Inferior parietal cortex (tissue), 1 donor: Measurements from ENCODE around the gene CLDN9.

Source experiments
- DNase-seq: peaks from one replicate; pipeline ENCODE4 v3.0.0-alpha.2; 2016; ENCODE audit errors: extremely low spot score

CLDN9 gene

GRCh38 chr16:3019594-3020246, 7.0 kb downstream of the CLDN9 start:
- DNase-seq: no peak

GRCh38 chr16:3020247-3020603, 7.5 kb downstream of the CLDN9 start, which contains the start of gene TNFRSF12A:
TSS of gene TNFRSF12A (plus strand) at chr16:3020368. CDS start at chr16:3020398, 30 bp downstream.
- DNase-seq: no peak

DNA sequence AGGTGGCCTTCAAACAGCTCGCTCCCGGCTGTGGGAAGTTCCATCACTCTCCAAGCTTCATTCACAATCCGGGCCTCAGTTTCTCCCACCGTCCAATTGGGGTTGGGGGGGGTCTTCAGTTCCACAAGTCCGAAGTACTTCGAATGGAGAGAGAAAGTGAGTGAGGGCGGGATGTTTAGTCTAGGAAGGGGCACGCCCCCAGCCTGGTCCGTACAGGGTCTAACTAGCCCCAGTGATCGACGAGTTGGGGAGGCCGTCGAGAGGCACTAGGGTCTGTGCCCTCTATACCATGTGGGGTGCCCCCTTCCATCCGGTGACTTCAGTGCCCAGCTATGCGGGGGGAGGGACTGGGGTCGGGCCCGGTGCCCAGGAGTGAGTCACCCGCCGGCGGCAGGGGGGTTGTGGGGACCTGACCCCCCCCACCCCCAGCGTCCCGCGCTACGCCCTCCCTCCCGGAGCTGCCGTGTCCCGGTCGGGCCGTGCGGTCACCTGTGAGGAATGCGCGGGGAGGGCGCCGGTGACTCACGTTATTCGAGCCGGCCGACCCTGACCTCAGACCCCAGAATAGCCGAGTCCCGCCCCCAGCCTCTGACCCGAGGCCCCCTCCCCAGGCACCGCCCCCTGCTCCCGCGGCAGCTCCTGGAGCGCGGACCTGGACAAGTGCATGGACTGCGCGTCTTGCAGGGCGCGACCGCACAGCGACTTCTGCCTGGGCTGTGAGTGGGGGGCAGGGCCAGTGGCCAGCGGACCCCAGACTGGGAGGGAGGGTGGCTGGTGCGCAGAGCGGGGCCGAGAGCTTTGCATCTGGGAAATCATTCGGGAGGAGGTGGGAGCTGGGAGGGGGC, 8.1 kb downstream of the CLDN9 start:
- DNase-seq: no peak

DNA sequence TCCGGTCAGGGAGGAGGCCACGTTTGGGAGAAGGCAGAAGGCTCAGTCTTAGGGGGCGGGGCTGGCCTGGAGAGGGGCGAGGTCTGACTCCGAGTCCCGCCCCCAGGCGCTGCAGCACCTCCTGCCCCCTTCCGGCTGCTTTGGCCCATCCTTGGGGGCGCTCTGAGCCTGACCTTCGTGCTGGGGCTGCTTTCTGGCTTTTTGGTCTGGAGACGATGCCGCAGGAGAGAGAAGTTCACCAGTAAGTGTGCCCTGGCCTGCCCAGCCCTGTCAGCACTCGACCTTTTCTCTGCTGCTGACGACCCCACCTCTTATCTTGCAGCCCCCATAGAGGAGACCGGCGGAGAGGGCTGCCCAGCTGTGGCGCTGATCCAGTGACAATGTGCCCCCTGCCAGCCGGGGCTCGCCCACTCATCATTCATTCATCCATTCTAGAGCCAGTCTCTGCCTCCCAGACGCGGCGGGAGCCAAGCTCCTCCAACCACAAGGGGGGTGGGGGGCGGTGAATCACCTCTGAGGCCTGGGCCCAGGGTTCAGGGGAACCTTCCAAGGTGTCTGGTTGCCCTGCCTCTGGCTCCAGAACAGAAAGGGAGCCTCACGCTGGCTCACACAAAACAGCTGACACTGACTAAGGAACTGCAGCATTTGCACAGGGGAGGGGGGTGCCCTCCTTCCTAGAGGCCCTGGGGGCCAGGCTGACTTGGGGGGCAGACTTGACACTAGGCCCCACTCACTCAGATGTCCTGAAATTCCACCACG, 8.9 kb downstream of the CLDN9 start:
- no peak for DNase-seq

- DNase-seq: no peak
Measured at GRCh38 chr16:3022208-3022683, 9.5 kb downstream of the CLDN9 start.

- no peak for DNase-seq
Measured at GRCh38 chr16:3022684-3023414, 10.1 kb downstream of the CLDN9 start.

DNA sequence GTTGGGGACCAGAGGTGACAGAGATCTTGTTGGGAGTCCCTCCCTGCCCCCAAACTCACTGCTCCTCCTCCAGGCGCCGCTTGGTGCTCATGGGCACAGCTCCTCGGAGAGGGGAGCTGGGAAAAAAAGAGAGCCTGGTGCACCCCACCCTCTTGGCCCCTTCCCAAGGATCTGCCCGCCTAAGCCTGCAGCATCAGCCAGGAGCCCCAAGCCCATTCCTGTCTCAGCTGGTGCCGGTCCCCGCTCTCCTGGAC, 10.6 kb downstream of the CLDN9 start:
- DNase-seq: no peak

GRCh38 chr16:3023669-3024478, 11.2 kb downstream of the CLDN9 start, which contains the start of the genes HCFC1R1 and THOC6:
TSS of gene HCFC1R1 (minus strand) at chr16:3023942. CDS start at chr16:3023941, 1 bp downstream.
TSS of gene THOC6 (plus strand) at chr16:3024035. CDS start at chr16:3024327, 292 bp downstream.
- peak; percentile 98 for DNase-seq

GRCh38 chr16:3025032-3026002, 12.6 kb downstream of the CLDN9 start:
- no peak for DNase-seq

- no peak for DNase-seq
Measured at GRCh38 chr16:3026003-3026378, 13.3 kb downstream of the CLDN9 start.

GRCh38 chr16:3026609-3027488, 14.1 kb downstream of the CLDN9 start:
- DNase-seq: no peak

GRCh38 chr16:3027489-3027795, 14.7 kb downstream of the CLDN9 start:
- no peak for DNase-seq

DNA sequence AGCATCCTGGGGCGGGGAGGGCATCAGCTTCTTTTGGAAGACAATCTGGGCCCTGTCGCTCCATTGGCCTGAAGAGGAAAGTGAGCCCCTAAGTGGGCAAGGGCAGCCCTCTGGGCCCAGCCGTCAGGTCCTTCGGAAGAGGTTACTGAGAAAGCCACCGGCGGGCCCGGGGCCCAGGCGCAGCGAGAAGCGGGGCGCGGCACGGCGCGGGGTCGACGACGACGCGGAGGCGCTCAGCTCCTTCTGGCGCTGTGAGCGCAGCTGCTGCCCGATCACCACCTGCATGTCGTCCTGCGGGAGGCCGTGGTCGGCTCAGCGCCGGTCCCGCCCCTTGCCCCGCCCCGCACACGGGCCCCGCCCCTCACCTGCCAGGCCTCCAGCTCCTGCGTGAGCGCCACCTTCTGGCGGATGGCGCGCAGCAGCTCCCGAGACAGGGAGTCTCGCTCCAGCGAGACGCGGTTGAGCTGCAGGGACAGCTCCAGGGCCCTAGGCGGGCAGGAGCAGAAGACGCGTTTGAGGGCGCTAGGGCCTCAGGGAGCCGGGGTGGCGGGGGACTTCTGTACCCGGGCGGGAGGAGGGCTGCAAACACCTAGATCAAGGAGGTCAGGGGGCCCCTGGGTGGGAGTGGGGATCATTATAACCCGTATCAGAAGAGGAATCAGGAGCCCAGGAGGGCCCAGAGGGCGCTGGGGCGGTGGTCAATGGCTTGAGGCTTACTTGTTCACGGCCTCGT, 15.4 kb downstream of the CLDN9 start:
- DNase-seq: peak; percentile 74

DNA sequence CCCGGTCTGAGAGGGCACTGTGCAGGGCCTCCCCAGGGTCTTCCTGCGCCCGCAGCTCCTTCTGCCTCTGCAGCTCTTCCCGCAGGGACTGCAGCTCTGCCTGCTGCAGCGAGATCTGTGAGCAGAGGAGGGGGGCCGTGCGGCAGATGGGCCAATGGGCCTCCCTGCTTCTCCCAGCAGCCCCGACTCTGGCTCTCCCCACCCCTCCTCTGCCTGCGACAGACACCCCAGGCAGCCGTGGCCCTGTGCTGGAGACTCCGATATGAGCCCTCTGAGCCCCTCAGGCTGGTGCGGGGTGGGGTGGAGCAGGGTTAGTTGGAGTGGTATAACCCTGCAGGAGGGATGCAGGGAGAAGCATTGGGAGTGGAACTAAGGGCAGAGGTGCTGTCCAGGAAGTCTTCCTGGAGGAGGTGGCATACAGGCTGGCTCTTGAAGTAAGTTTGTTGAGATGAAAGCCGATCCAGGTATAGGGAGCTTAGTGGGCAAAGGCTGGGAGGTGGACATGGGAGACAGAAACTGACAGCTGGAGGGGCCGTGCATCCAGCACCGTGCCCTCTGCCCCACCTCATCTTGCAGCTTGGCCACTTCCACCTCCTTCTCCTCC, 16.1 kb downstream of the CLDN9 start:
- no peak for DNase-seq

- no peak for DNase-seq
Measured at GRCh38 chr16:3029491-3030221, 16.9 kb downstream of the CLDN9 start.

GRCh38 chr16:3030222-3031212, 17.8 kb downstream of the CLDN9 start:
- no peak for DNase-seq
